Endothelial cell of umbilical vein (primary cell): ENCODE results near the gene CNTNAP2. TPM values are rescaled to one million over a fixed set of nuclear protein-coding genes. Genes with fewer than 3 reads are reported as not detected.

Source experiments
- BruUV-seq: library from RNA; stranded (reverse); fragments of 400-500 nt; replicated peaks from 2 replicates; lab custom pipeline; 2021; lab: Mats Ljungman, UMichigan
- CTCF ChIA-PET: fragments of 300-600, 350-600 bp; sonication (Branson Sonifier 250); formaldehyde crosslinking; loops from one replicate; lab custom pipeline; 2021; ENCODE audit warnings: antibody characterized with exemption, inconsistent platforms; lab: Charles Lee
- POLR2A ChIA-PET: fragments of 300-600, 350-600 bp; sonication (Branson Sonifier 250); formaldehyde crosslinking; loops from one replicate; lab custom pipeline; 2021; ENCODE audit warnings: antibody characterized with exemption, inconsistent platforms; lab: Charles Lee
- DNase-seq: peaks from one replicate; pipeline ENCODE4 v3.0.0-alpha.2; 2011; ENCODE audit warnings: low read depth, low spot score
- FAIRE-seq: peaks from 2 replicates; lab custom pipeline; 2011; peaks lifted over from hg19 to GRCh38; lab: Jason Lieb, UNC
- H2AFZ ChIP-seq: 2 replicates; pipeline ENCODE4 v1.6.0; 2012; ENCODE audit warnings: low read depth, low read length, control low read depth, inconsistent platforms
- H3K27ac ChIP-seq: 2 replicates; pipeline ENCODE4 v1.5.1; 2011; ENCODE audit warnings: low read depth, mild to moderate bottlenecking, control low read depth, low read length, moderate library complexity; ENCODE audit not compliant: insufficient read depth
- H3K27me3 ChIP-seq, 2 experiments: 2 replicates each; pipeline versions ENCODE4 v1.6.0 to v1.6.1; 2011; ENCODE audit warnings: low read length in 2 of 2, mixed read lengths in 1 of 2; ENCODE audit not compliant: control insufficient read depth in 2 of 2, insufficient read depth in 2 of 2
- H3K36me3 ChIP-seq, 2 experiments: 2 replicates in 1 of 2; 3 replicates in 1 of 2; pipeline ENCODE4 v1.5.1; 2011; ENCODE audit warnings: low read length in 2 of 2, mild to moderate bottlenecking in 1 of 2, moderate library complexity in 1 of 2; ENCODE audit not compliant: control insufficient read depth in 2 of 2, insufficient read depth in 2 of 2; ENCODE audit errors: extremely low read depth in 1 of 2
- H3K4me1 ChIP-seq: 3 replicates; pipeline ENCODE4 v1.5.1; 2011; ENCODE audit warnings: mild to moderate bottlenecking, low read length; ENCODE audit not compliant: control insufficient read depth, insufficient read depth; ENCODE audit errors: extremely low read depth
- H3K4me2 ChIP-seq: 2 replicates; pipeline ENCODE4 v1.6.1; 2011; ENCODE audit warnings: low read length, control low read depth, mixed read lengths; ENCODE audit not compliant: insufficient read depth
- H3K4me3 ChIP-seq, 3 experiments: fragments of 200-600 bp in 1 of 3; sonication (generic), shearing (Covaris generic) in 1 of 3; replicated peaks in 1 of 3; 2 replicates each; pipeline ENCODE4 v1.5.1; 2011 to 2016; ENCODE audit warnings: control low read depth in 3 of 3, low read length in 3 of 3, mild to moderate bottlenecking in 2 of 3, inconsistent platforms in 1 of 3, low read depth in 1 of 3, moderate library complexity in 1 of 3; ENCODE audit not compliant: insufficient read depth in 1 of 3
- H3K79me2 ChIP-seq: 2 replicates; pipeline ENCODE4 v1.6.0; 2012; ENCODE audit warnings: low read length, inconsistent platforms; ENCODE audit not compliant: control insufficient read depth, insufficient read depth
- H3K9ac ChIP-seq: replicated peaks from 2 replicates; pipeline ENCODE3; 2011; ENCODE audit warnings: low read length, control low read depth; ENCODE audit not compliant: insufficient read depth; ENCODE audit errors: extremely low read depth
- H3K9me1 ChIP-seq: replicated peaks from 3 replicates; pipeline ENCODE4 v1.6.0; 2011; ENCODE audit warnings: mild to moderate bottlenecking, low read length; ENCODE audit not compliant: control insufficient read depth, insufficient read depth; ENCODE audit errors: extremely low read depth
- H3K9me3 ChIP-seq: replicated peaks from 2 replicates; pipeline ENCODE4 v1.5.1; 2012; ENCODE audit warnings: low read length, inconsistent platforms; ENCODE audit not compliant: control insufficient read depth, insufficient read depth
- H4K20me1 ChIP-seq: replicated peaks from 2 replicates; pipeline ENCODE3; 2011; ENCODE audit warnings: mild to moderate bottlenecking, low read length; ENCODE audit not compliant: control insufficient read depth, insufficient read depth; ENCODE audit errors: extremely low read depth
- EZH2 ChIP-seq: IDR thresholded peaks from 2 replicates; pipeline ENCODE4 v1.6.1; 2012; ENCODE audit warnings: borderline replicate concordance, low read depth, mild to moderate bottlenecking, moderate library complexity, low read length, inconsistent platforms; ENCODE audit not compliant: severe bottlenecking
- FOS ChIP-seq: IDR thresholded peaks from 2 replicates; pipeline ENCODE4 v1.6.1; 2011; ENCODE audit warnings: mild to moderate bottlenecking, low read length, moderate library complexity, borderline replicate concordance; ENCODE audit not compliant: insufficient read depth
- GATA2 ChIP-seq: IDR thresholded peaks from 2 replicates; pipeline ENCODE4 v1.7.0; 2011; ENCODE audit warnings: low read depth, mild to moderate bottlenecking, moderate library complexity, mixed read lengths, low read length; ENCODE audit not compliant: insufficient read length, insufficient read depth
- JUN ChIP-seq: IDR thresholded peaks from 2 replicates; pipeline ENCODE4 v1.6.1; 2011; ENCODE audit warnings: borderline replicate concordance, low read depth; ENCODE audit not compliant: insufficient read length, insufficient read depth
- MYC ChIP-seq: IDR thresholded peaks from one replicate; pipeline ENCODE4 v1.6.1; 2011; ENCODE audit warnings: mild to moderate bottlenecking, low read depth, low read length
- POLR2A ChIP-seq: IDR thresholded peaks from 2 replicates; pipeline ENCODE4 v1.6.1; 2012; ENCODE audit warnings: low read depth, mild to moderate bottlenecking, control low read depth, low read length
- POLR2AphosphoS5 ChIP-seq: IDR thresholded peaks from 2 replicates; pipeline ENCODE4 v1.6.1; 2012; ENCODE audit warnings: low read depth, mild to moderate bottlenecking, control low read depth, low read length, moderate library complexity; ENCODE audit not compliant: insufficient read depth
- dilution Hi-C: fragments of 300-500 bp; cut with MboI; formaldehyde crosslinking; loops from one replicate; pipeline ENCODE4 v1.15.0; 2019; ENCODE audit warnings: low sequenced_read_pairs; ENCODE audit not compliant: extremely low pct_ligation_motif_present
- intact Hi-C: fragments of 100-400 bp; cut with micrococcal nuclease; formaldehyde crosslinking; loops from one replicate; pipeline ENCODE4 v1.10.0; 2022
- polyA plus RNA-seq, 4 experiments: library from polyadenylated mRNA; depleted of rRNA in 3 of 4; stranded (reverse) in 3 of 4; unstranded in 1 of 4; fragments of >200 nt; gene quantifications; 2 replicates each; pipeline versions ENCODE4 v1.2.1 to v1.2.3, GENCODE V29; 2011 to 2012; ENCODE audit warnings: missing spikeins in 1 of 4
- total RNA-seq: library from RNA; stranded (reverse); gene quantifications from 2 replicates; pipeline ENCODE4 v1.2.3, GENCODE V29; 2021
- TF ChIP-seq, protein P1 (sequence below), 2 donors: IDR thresholded peaks; 1 replicate in 1 of 2; 2 replicates in 1 of 2; pipeline ENCODE4 v1.5.1; 2011; ENCODE audit warnings: low read length in 2 of 2, mild to moderate bottlenecking in 2 of 2, moderate library complexity in 2 of 2, control low read depth in 1 of 2, inconsistent platforms in 1 of 2, low read depth in 1 of 2; ENCODE audit not compliant: insufficient read depth in 1 of 2; ENCODE audit errors: extremely low read depth in 1 of 2
- TF ChIP-seq, protein P2 (sequence below): IDR thresholded peaks from 2 replicates; pipeline ENCODE4 v1.6.1; 2011; ENCODE audit not compliant: insufficient read depth, insufficient read length

CNTNAP2 gene
- total and polyA plus RNA-seq, 2 donors (not counting 3 experiments of a cell fraction or from before 2014, with no cell fraction given): not detected

GRCh38 chr7:146926841-146927240, 810.2 kb downstream of the CNTNAP2 start:
- intact Hi-C loops (no loop called here), dilution Hi-C loops (no loop called here)
- TF ChIP-seq, protein P1, sequence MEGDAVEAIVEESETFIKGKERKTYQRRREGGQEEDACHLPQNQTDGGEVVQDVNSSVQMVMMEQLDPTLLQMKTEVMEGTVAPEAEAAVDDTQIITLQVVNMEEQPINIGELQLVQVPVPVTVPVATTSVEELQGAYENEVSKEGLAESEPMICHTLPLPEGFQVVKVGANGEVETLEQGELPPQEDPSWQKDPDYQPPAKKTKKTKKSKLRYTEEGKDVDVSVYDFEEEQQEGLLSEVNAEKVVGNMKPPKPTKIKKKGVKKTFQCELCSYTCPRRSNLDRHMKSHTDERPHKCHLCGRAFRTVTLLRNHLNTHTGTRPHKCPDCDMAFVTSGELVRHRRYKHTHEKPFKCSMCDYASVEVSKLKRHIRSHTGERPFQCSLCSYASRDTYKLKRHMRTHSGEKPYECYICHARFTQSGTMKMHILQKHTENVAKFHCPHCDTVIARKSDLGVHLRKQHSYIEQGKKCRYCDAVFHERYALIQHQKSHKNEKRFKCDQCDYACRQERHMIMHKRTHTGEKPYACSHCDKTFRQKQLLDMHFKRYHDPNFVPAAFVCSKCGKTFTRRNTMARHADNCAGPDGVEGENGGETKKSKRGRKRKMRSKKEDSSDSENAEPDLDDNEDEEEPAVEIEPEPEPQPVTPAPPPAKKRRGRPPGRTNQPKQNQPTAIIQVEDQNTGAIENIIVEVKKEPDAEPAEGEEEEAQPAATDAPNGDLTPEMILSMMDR (IDR thresholded peaks at IDR 0.05; ENCODE audit: extremely low read depth in 1 of 2, insufficient read depth in 1 of 2, low read depth in 1 of 2, low read length in 2 of 2): no peak
- TF ChIP-seq EZH2: no peak
- no peak for TF ChIP-seq POLR2AphosphoS5
- no peak for TF ChIP-seq FOS
- no peak for TF ChIP-seq JUN
- no peak for TF ChIP-seq POLR2A
- TF ChIP-seq, protein P2, sequence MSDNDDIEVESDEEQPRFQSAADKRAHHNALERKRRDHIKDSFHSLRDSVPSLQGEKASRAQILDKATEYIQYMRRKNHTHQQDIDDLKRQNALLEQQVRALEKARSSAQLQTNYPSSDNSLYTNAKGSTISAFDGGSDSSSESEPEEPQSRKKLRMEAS: no peak
- TF ChIP-seq GATA2: no peak
- no peak for TF ChIP-seq MYC
- no peaks in the 10 kb centered on the region for H3K9me3 ChIP-seq
- CTCF ChIA-PET: no interaction called here
- BruUV-seq: no TSS peak
- H3K4me1 ChIP-seq: no peaks in the 10 kb centered on the region
- H4K20me1 ChIP-seq: no peaks in the 10 kb centered on the region
- H3K27me3 ChIP-seq: no peaks in the 10 kb centered on the region
- DNase-seq (no peak), FAIRE-seq (no peak)
- no peak overlapping the region for H3K27ac ChIP-seq
- POLR2A ChIA-PET: no interaction called here
- no peak overlapping the region for H2AFZ ChIP-seq
- H3K36me3 ChIP-seq: no peaks in the 10 kb centered on the region
- H3K9me1 ChIP-seq: no peaks in the 10 kb centered on the region
- H3K79me2 ChIP-seq: no peaks in the 10 kb centered on the region
- no peak overlapping the region for H3K4me2 ChIP-seq
- no peak overlapping the region for H3K4me3 ChIP-seq
- H3K9ac ChIP-seq: no peak overlapping the region
